Measurements from ENCODE around the gene MINDY4B. TPM values are rescaled to one million over a fixed set of nuclear protein-coding genes. Genes with fewer than 3 reads are reported as not detected.

Gene MINDY4B
- total and polyA plus RNA-seq, 2 of the 13 experiments (the other 11 are each of a cell fraction or from before 2014, with no cell fraction given), result not detected

GRCh38 chr3:150898046-150898754 lies 7.0 kb downstream of the MINDY4B start:
- Histone ChIP-seq H3K4me3 (replicated peaks in 1 of 3; ENCODE audit: insufficient read depth in 1 of 3, low read depth in 2 of 3, low read length in 3 of 3) (no peak overlapping the region), H4K20me1 (ENCODE audit: insufficient read depth, low read length) (no peaks in the 10 kb centered on the region), H2AFZ (ENCODE audit: low read length) (no peak overlapping the region), H3K4me2 (ENCODE audit: low read depth, low read length) (no peak overlapping the region), H3K9ac (ENCODE audit: insufficient read depth, low read depth, low read length) (no peak overlapping the region), H3K79me2 (ENCODE audit: insufficient read depth, low read length) (no peaks in the 10 kb centered on the region), H3K27me3 (ENCODE audit: control insufficient read depth in 1 of 2, insufficient read depth in 2 of 2, low read length in 2 of 2) (peaks cover 0 to 6% of the 10 kb centered on the region in 2 experiments; a peak in 3 of 5 replicates), H3K36me3 (replicated peaks in 1 of 2; ENCODE audit: control insufficient read depth in 1 of 2, insufficient read depth in 2 of 2, low read length in 2 of 2) (no peaks in the 10 kb centered on the region), H3K9me3 (ENCODE audit: low read length) (no peaks in the 10 kb centered on the region), H3K4me1 (ENCODE audit: insufficient read depth, low read length) (peaks cover 3% of the 10 kb centered on the region; the same call in 1 of the 2 replicates), H3K27ac (ENCODE audit: extremely low read length, insufficient read depth, low read length) (no peak overlapping the region)
- ATAC-seq, result no peak
- in situ Hi-C loops (cut with HindIII; ENCODE audit: extremely low pct_ligation_motif_present, low pct_unique_long_range_greater_than_20kb), result no loop called here
- no peak for DNase-seq (ENCODE audit: low spot score)
- CTCF ChIA-PET (ENCODE audit: low intra/inter-chr PET ratio, low total read pairs), result no interaction called here
- 18% methylated on average over 3 of the region's 3 CpGs for WGBS (ENCODE audit: low lambda C conversion rate)
- BruUV-seq (replicated peaks), result no TSS peak
- intact Hi-C loops (cut with micrococcal nuclease; ENCODE audit: unreplicated experiment), result no loop called here
- POLR2A ChIA-PET, result no interaction called here
- no peak for FAIRE-seq
- TF ChIP-seq, protein P1, sequence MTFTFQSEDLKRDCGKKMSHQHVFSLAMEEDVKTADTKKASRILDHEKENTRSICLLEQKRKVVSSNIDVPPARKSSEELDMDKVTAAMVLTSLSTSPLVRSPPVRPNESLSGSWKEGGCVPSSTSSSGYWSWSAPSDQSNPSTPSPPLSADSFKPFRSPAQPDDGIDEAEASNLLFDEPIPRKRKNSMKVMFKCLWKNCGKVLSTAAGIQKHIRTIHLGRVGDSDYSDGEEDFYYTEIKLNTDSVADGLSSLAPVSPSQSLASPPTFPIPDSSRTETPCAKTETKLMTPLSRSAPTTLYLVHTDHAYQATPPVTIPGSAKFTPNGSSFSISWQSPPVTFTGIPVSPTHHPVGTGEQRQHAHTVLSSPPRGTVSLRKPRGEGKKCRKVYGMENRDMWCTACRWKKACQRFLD (CRISPR knock-in tag; IDR thresholded peaks at IDR 0.05; ENCODE audit: borderline replicate concordance), result no peak
- no peak for TF ChIP-seq ZNF205 (CRISPR knock-in tag; IDR thresholded peaks at IDR 0.05)
- no peak for TF ChIP-seq SP5 (CRISPR knock-in tag; IDR thresholded peaks at IDR 0.05; ENCODE audit: borderline replicate concordance, low read depth)
- TF ChIP-seq ZMAT3 (CRISPR knock-in tag; conservative IDR thresholded peaks at IDR 0.05), result no peak
- no peak for TF ChIP-seq ZNF44 (CRISPR knock-in tag; IDR thresholded peaks at IDR 0.05)
- TF ChIP-seq, protein P2, sequence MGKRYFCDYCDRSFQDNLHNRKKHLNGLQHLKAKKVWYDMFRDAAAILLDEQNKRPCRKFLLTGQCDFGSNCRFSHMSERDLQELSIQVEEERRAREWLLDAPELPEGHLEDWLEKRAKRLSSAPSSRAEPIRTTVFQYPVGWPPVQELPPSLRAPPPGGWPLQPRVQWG (CRISPR knock-in tag; IDR thresholded peaks at IDR 0.05; ENCODE audit: borderline replicate concordance, low read depth), result no peak
- no peak for TF ChIP-seq CAMTA2 (CRISPR knock-in tag; IDR thresholded peaks at IDR 0.05; ENCODE audit: borderline replicate concordance)
- TF ChIP-seq HOXA5 (CRISPR knock-in tag; IDR thresholded peaks at IDR 0.05), result no peak
- no peak for TF ChIP-seq GPN1 (CRISPR knock-in tag; IDR thresholded peaks at IDR 0.05; ENCODE audit: borderline replicate concordance)
- no peak for TF ChIP-seq ZKSCAN8 (CRISPR knock-in tag; IDR thresholded peaks at IDR 0.05; ENCODE audit: borderline replicate concordance)
- no peak for TF ChIP-seq ZNF317 (CRISPR knock-in tag; IDR thresholded peaks at IDR 0.05)
- TF ChIP-seq, protein P3, sequence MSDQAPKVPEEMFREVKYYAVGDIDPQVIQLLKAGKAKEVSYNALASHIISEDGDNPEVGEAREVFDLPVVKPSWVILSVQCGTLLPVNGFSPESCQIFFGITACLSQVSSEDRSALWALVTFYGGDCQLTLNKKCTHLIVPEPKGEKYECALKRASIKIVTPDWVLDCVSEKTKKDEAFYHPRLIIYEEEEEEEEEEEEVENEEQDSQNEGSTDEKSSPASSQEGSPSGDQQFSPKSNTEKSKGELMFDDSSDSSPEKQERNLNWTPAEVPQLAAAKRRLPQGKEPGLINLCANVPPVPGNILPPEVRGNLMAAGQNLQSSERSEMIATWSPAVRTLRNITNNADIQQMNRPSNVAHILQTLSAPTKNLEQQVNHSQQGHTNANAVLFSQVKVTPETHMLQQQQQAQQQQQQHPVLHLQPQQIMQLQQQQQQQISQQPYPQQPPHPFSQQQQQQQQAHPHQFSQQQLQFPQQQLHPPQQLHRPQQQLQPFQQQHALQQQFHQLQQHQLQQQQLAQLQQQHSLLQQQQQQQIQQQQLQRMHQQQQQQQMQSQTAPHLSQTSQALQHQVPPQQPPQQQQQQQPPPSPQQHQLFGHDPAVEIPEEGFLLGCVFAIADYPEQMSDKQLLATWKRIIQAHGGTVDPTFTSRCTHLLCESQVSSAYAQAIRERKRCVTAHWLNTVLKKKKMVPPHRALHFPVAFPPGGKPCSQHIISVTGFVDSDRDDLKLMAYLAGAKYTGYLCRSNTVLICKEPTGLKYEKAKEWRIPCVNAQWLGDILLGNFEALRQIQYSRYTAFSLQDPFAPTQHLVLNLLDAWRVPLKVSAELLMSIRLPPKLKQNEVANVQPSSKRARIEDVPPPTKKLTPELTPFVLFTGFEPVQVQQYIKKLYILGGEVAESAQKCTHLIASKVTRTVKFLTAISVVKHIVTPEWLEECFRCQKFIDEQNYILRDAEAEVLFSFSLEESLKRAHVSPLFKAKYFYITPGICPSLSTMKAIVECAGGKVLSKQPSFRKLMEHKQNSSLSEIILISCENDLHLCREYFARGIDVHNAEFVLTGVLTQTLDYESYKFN (CRISPR knock-in tag; conservative IDR thresholded peaks at IDR 0.05), result no peak
- TF ChIP-seq, protein P4, sequence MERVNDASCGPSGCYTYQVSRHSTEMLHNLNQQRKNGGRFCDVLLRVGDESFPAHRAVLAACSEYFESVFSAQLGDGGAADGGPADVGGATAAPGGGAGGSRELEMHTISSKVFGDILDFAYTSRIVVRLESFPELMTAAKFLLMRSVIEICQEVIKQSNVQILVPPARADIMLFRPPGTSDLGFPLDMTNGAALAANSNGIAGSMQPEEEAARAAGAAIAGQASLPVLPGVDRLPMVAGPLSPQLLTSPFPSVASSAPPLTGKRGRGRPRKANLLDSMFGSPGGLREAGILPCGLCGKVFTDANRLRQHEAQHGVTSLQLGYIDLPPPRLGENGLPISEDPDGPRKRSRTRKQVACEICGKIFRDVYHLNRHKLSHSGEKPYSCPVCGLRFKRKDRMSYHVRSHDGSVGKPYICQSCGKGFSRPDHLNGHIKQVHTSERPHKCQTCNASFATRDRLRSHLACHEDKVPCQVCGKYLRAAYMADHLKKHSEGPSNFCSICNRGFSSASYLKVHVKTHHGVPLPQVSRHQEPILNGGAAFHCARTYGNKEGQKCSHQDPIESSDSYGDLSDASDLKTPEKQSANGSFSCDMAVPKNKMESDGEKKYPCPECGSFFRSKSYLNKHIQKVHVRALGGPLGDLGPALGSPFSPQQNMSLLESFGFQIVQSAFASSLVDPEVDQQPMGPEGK (CRISPR knock-in tag; IDR thresholded peaks at IDR 0.05), result no peak
- TF ChIP-seq SIN3A (IDR thresholded peaks at IDR 0.05; ENCODE audit: borderline replicate concordance, low read depth, low read length), result no peak
- TF ChIP-seq HOXA7 (CRISPR knock-in tag; IDR thresholded peaks at IDR 0.05), result no peak
- TF ChIP-seq ZNF264 (CRISPR knock-in tag; IDR thresholded peaks at IDR 0.05), result no peak
